ENCODE data around the gene HLA-DRA. TPM values are rescaled to one million over a fixed set of nuclear protein-coding genes. Genes with fewer than 3 reads are reported as not detected.
A peak's percentile ranks its signal among the peaks of the same experiment; 100 is the strongest.

HLA-DRA gene
- total RNA-seq, result 10 to 100 TPM; 36.6 to 39.1 TPM
- 41.3 TPM for polyA plus RNA-seq

- POLR2A ChIA-PET, result no interaction called here
- no peaks in the 10 kb centered on the region for H3K36me3 ChIP-seq (ENCODE audit: insufficient read depth, low read length)
- peaks cover 12 to 40% (median 36%) of the 10 kb centered on the region in 3 donors for H3K4me1 Mint-ChIP-seq
- H3K27me3 ChIP-seq (ENCODE audit: insufficient read depth, low read length, poor library complexity, severe bottlenecking), result no peaks in the 10 kb centered on the region
- H3K27ac Mint-ChIP-seq, result peak within 1 kb of the TSS; percentile 17 to 90 (median 58)
- CTCF ChIA-PET, result interaction anchor here (1.2 kb wide), 1 partner anchor 250 kb away, joined by 5 read pairs; no protein-coding TSS in a partner anchor
- H3K4me1 ChIP-seq (ENCODE audit: insufficient read depth, low read length), result peaks cover 8% of the 10 kb centered on the region
- H3K4me3 ChIP-seq (ENCODE audit: low read length), result peak within 1 kb of the TSS; percentile 47
- no peaks in the 10 kb centered on the region for H3K9me3 ChIP-seq (ENCODE audit: low read length)
- H3K27me3 Mint-ChIP-seq, result peaks cover 8 to 13% of the 10 kb centered on the region in 2 donors
- no peaks in the 10 kb centered on the region for H3K9me3 Mint-ChIP-seq
- H3K36me3 Mint-ChIP-seq, result peaks cover 0 to 2% (median 1%) of the 10 kb centered on the region in 3 donors
- H3K4me3 Mint-ChIP-seq, result peak within 1 kb of the TSS; percentile 70 to 91 (median 79)
- peak in 3 of 5 donors; percentile 26 to 69 (median 67) for DNase-seq
- H3K27ac ChIP-seq (ENCODE audit: low read depth, low read length), result peak within 1 kb of the TSS; percentile 55
Measured at GRCh38 chr6:32439602-32440214, at the start of gene HLA-DRA. HLA-DRA (plus strand) TSS chr6:32439887; CDS start chr6:32439951, 64 bp downstream.

DNA sequence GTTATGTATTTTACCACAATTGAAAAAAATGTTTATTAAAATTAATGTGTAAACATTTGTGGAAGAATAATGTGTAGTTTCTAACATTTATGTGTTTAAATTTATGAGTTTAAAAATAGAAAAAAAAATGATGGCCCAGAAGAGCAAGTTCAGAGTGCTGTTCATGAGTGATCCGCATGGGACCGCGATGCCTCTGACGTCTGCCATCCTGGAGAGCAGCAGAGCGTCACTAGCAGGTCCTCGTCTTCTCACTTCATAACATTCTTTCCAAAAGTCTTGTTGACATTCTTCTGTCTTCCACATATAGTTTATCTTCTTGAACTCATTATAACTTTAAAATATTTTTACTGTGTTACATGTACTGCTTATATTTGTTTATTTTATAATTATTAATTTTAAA is 48.2 kb upstream of the HLA-DRA start:
- H3K27me3 Mint-ChIP-seq, result peaks cover 23 to 69% of the 10 kb centered on the region in 2 donors
- CTCF ChIA-PET, result no interaction called here

DNA sequence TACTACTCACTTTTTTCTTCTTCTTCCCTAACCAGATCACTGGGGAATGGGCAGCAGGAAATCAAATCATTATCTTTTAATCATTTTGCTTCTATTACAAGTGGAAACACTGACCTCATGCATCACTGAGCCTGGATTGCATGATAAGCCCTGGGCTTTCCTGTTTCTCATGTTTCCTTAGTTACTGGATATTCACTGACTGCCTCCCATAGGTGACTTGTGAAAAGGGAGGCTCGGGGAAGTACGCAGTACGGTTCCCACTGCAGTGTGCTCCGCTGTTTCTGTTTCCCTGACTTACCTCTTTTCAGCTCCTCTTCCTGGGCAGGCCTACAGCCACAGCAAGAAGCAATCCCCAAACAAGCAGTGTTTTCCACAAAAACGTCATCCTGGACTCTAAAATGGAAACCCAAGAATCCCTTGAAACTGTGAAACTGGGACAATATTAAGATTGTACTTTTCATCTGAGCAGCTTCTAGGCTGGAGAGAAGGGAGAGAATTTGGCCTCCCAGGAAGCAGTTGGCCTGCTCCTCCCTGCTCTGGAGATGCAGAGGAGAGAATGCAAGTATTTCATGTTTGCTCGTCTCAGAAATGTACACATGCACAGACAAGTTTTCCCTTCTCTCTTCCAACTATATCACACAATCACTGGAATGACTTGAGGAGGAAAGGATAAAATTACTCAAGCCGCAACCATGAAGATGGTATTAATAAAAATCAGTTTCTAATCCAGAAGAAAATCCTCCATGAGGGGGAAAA is 45.8 kb upstream of the HLA-DRA start:
- Histone ChIP-seq H3K9me3 (ENCODE audit: low read length) (no peaks in the 10 kb centered on the region), H3K4me1 (ENCODE audit: insufficient read depth, low read length) (no peaks in the 10 kb centered on the region), H3K36me3 (ENCODE audit: insufficient read depth, low read length) (no peaks in the 10 kb centered on the region), H3K4me3 (ENCODE audit: low read length) (no peak overlapping the region), H3K27me3 (ENCODE audit: insufficient read depth, low read length, poor library complexity, severe bottlenecking) (no peaks in the 10 kb centered on the region), H3K27ac (ENCODE audit: low read depth, low read length) (no peak overlapping the region)
- ChIA-PET POLR2A (no interaction called here), CTCF (no interaction called here)
- H3K4me3 Mint-ChIP-seq, result no peak overlapping the region
- peaks cover 11 to 52% of the 10 kb centered on the region in 2 donors for H3K27me3 Mint-ChIP-seq
- no peaks in the 10 kb centered on the region for H3K4me1 Mint-ChIP-seq
- no peaks in the 10 kb centered on the region for H3K9me3 Mint-ChIP-seq
- DNase-seq, result no peak
- no peaks in the 10 kb centered on the region for H3K36me3 Mint-ChIP-seq
- no peak overlapping the region for H3K27ac Mint-ChIP-seq

More for the DNA sequence above, 48.2 kb upstream of the HLA-DRA start:
- no peaks in the 10 kb centered on the region for H3K36me3 Mint-ChIP-seq
- Histone ChIP-seq H3K36me3 (ENCODE audit: insufficient read depth, low read length) (no peaks in the 10 kb centered on the region), H3K27ac (ENCODE audit: low read depth, low read length) (no peak overlapping the region), H3K9me3 (ENCODE audit: low read length) (no peaks in the 10 kb centered on the region), H3K4me3 (ENCODE audit: low read length) (no peak overlapping the region), H3K27me3 (ENCODE audit: insufficient read depth, low read length, poor library complexity, severe bottlenecking) (no peaks in the 10 kb centered on the region), H3K4me1 (ENCODE audit: insufficient read depth, low read length) (no peaks in the 10 kb centered on the region)
- no peaks in the 10 kb centered on the region for H3K9me3 Mint-ChIP-seq
- H3K4me3 Mint-ChIP-seq, result no peak overlapping the region
- no peak for DNase-seq
- H3K4me1 Mint-ChIP-seq, result no peaks in the 10 kb centered on the region
- no peak overlapping the region for H3K27ac Mint-ChIP-seq
- POLR2A ChIA-PET, result no interaction called here

DNA sequence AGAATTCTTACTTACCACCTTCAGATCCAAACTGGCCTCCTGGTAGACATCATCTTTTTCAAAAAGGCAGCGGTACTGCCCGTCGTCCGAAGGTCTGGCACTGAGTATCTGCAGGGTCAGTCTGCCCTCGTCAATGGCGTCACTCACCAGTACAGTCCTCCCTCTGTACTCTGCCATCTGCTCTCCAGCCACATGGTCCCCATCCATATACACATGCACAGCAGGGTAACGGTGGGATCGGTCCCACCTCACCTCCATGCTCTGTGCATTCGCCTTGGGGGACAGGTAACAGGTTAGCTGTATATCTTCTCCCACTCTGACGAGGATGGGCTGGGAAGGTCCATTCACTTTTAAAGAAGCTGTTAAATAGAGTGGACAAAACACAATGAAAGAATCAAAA is 43.7 kb upstream of the HLA-DRA start:
- no peaks in the 10 kb centered on the region for H3K4me1 Mint-ChIP-seq
- no peak overlapping the region for H3K4me3 Mint-ChIP-seq
- peaks cover 8 to 43% of the 10 kb centered on the region in 2 donors for H3K27me3 Mint-ChIP-seq
- H3K36me3 Mint-ChIP-seq, result no peaks in the 10 kb centered on the region
- H3K27ac ChIP-seq (ENCODE audit: low read depth, low read length), result no peak overlapping the region
- H3K27ac Mint-ChIP-seq, result no peak overlapping the region
- H3K4me1 ChIP-seq (ENCODE audit: insufficient read depth, low read length), result no peaks in the 10 kb centered on the region
- H3K9me3 Mint-ChIP-seq, result no peaks in the 10 kb centered on the region
- DNase-seq, result no peak
- no peak overlapping the region for H3K4me3 ChIP-seq (ENCODE audit: low read length)
- no peaks in the 10 kb centered on the region for H3K27me3 ChIP-seq (ENCODE audit: insufficient read depth, low read length, poor library complexity, severe bottlenecking)
- CTCF ChIA-PET, result no interaction called here
- H3K9me3 ChIP-seq (ENCODE audit: low read length), result no peaks in the 10 kb centered on the region
- H3K36me3 ChIP-seq (ENCODE audit: insufficient read depth, low read length), result no peaks in the 10 kb centered on the region
- POLR2A ChIA-PET, result no interaction called here

DNA sequence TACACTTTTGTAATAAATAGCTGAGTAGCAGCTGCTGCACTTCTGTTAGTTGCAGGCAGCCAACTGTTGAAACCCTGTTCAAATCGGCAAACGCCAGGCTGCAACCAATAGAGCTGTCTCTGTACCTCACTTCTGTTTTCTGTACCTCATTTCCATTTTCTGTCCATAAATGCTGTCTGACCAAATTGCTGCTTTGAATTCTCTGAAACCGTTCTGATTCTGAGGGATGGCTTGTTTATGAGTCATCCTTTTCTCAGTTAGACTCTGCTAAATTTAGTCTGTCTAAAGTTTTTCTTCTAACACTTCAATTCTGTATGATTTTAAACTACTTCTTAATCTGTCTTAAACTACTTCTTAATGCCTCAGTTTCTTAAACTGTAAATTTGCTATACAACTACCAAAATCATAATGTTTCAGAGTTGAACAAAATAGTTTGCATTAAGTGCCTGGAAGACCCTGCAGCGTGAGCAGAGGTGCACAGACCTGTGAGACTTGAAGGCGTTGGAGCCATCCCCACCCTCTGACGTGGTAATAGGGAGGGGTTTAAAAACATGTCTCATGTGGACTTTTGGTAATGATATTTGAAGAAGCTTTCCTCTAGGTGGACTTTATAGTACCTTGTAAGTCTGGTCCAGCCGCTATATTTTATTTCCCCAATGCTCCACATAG is 42.3 kb upstream of the HLA-DRA start:
- POLR2A ChIA-PET, result no interaction called here
- H3K27me3 ChIP-seq (ENCODE audit: insufficient read depth, low read length, poor library complexity, severe bottlenecking), result no peaks in the 10 kb centered on the region
- H3K9me3 ChIP-seq (ENCODE audit: low read length), result no peaks in the 10 kb centered on the region
- H3K9me3 Mint-ChIP-seq, result no peaks in the 10 kb centered on the region
- no peak overlapping the region for H3K4me3 ChIP-seq (ENCODE audit: low read length)
- H3K4me3 Mint-ChIP-seq, result no peak overlapping the region
- H3K36me3 ChIP-seq (ENCODE audit: insufficient read depth, low read length), result no peaks in the 10 kb centered on the region
- H3K4me1 ChIP-seq (ENCODE audit: insufficient read depth, low read length), result no peaks in the 10 kb centered on the region
- CTCF ChIA-PET, result no interaction called here
- peaks cover 12 to 47% of the 10 kb centered on the region in 2 donors for H3K27me3 Mint-ChIP-seq
- DNase-seq, result no peak
- H3K4me1 Mint-ChIP-seq, result no peaks in the 10 kb centered on the region
- no peaks in the 10 kb centered on the region for H3K36me3 Mint-ChIP-seq
- peak overlapping the region in 1 of 8 donors; percentile 23 for H3K27ac Mint-ChIP-seq
- no peak overlapping the region for H3K27ac ChIP-seq (ENCODE audit: low read depth, low read length)

DNA sequence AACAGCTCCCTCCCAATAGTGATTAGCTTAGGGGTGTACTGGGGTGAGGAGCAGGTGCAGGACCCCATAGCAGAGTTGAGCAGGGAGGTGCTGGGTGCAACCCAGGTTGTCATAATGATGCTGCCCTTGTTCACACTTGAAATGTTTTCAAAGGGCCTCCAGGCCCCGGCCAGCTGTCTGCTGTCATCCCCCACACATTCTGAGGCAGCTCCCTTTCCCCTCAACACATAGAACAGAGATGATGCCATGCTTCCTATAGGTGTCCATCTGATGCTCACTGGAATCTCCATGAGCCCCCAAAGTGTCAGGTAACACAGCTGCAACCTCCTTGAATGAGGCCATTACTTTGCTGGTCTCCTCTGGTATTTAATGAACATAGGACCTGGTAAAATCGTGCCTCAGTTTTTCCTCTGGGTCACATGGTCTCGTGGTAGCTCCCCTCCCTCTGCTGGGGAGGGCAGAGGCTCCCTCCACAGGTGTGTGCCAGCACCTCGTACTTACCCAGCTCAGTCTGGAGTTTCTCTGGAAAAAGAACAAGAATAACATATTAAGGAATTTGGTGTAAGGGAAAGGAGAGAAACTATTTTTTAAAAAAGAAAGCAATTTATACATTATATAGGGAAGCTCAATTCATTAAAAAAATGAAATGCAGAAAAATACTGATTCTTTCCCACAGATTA is 38.3 kb upstream of the HLA-DRA start:
- H3K27ac Mint-ChIP-seq, result no peak overlapping the region
- ChIA-PET POLR2A (no interaction called here), CTCF (interaction anchor here (1.4 to 2.4 kb wide), 2 partner anchors 12 to 146 kb away, joined by 3 to 16 read pairs; no protein-coding TSS in a partner anchor)

GRCh38 chr6:32402812-32403211 is 36.9 kb upstream of the HLA-DRA start:
- H3K27me3 ChIP-seq (ENCODE audit: insufficient read depth, low read length, poor library complexity, severe bottlenecking), result peaks cover 15% of the 10 kb centered on the region
- no peaks in the 10 kb centered on the region for H3K36me3 ChIP-seq (ENCODE audit: insufficient read depth, low read length)
- no peaks in the 10 kb centered on the region for H3K4me1 Mint-ChIP-seq
- H3K9me3 Mint-ChIP-seq, result no peaks in the 10 kb centered on the region
- no peak overlapping the region for H3K4me3 ChIP-seq (ENCODE audit: low read length)
- H3K27me3 Mint-ChIP-seq, result peaks cover 30 to 72% of the 10 kb centered on the region in 2 donors
- no peaks in the 10 kb centered on the region for H3K9me3 ChIP-seq (ENCODE audit: low read length)
- ChIA-PET POLR2A (interaction anchor here (0.6 kb wide), 1 partner anchor 907 kb away, joined by 3 read pairs; no protein-coding TSS in a partner anchor), CTCF (interaction anchor here (2.4 to 2.5 kb wide), 2 partner anchors 10 to 11 kb away, joined by 13 to 16 read pairs; no protein-coding TSS in a partner anchor)
- DNase-seq, result no peak
- H3K36me3 Mint-ChIP-seq, result no peaks in the 10 kb centered on the region
- H3K27ac ChIP-seq (ENCODE audit: low read depth, low read length), result no peak overlapping the region
- H3K4me1 ChIP-seq (ENCODE audit: insufficient read depth, low read length), result no peaks in the 10 kb centered on the region
- no peak overlapping the region for H3K27ac Mint-ChIP-seq
- no peak overlapping the region for H3K4me3 Mint-ChIP-seq

More for the DNA sequence above, 38.3 kb upstream of the HLA-DRA start:
- Histone ChIP-seq H3K27ac (ENCODE audit: low read depth, low read length) (no peak overlapping the region), H3K27me3 (ENCODE audit: insufficient read depth, low read length, poor library complexity, severe bottlenecking) (peaks cover 8% of the 10 kb centered on the region), H3K4me1 (ENCODE audit: insufficient read depth, low read length) (no peaks in the 10 kb centered on the region), H3K9me3 (ENCODE audit: low read length) (no peaks in the 10 kb centered on the region), H3K4me3 (ENCODE audit: low read length) (no peak overlapping the region), H3K36me3 (ENCODE audit: insufficient read depth, low read length) (no peaks in the 10 kb centered on the region)
- no peak for DNase-seq
- H3K36me3 Mint-ChIP-seq, result no peaks in the 10 kb centered on the region
- H3K9me3 Mint-ChIP-seq, result no peaks in the 10 kb centered on the region
- H3K4me3 Mint-ChIP-seq, result no peak overlapping the region
- peaks cover 27 to 58% of the 10 kb centered on the region in 2 donors for H3K27me3 Mint-ChIP-seq
- H3K4me1 Mint-ChIP-seq, result no peaks in the 10 kb centered on the region

Measured in CD8-positive, alpha-beta memory T cell (primary cell).